Lower leg skin (tissue), 4 donors: Measurements from ENCODE around the gene GTF2IRD1. TPM values are rescaled to one million over a fixed set of nuclear protein-coding genes. Genes with fewer than 3 reads are reported as not detected.
"Not testable (repeated sequence)": the region's sequence is repeated elsewhere in the genome, so short reads cannot be mapped to it uniquely, and the experiment has no call there.

Experiments used
- DNase-seq, 2 donors: peaks; one replicate each; pipeline ENCODE4 v3.0.0-alpha.2; 2019; ENCODE audit warnings: low spot score in 2 of 2
- H3K4me3 ChIP-seq: fragments of 200-600 bp; sonication (generic); 2 replicates; pipeline ENCODE4 v1.5.1; 2017; ENCODE audit warnings: mild to moderate bottlenecking, low read depth; ENCODE audit not compliant: poor library complexity, severe bottlenecking
- CTCF ChIP-seq, 3 donors: fragments of 450-650 bp; IDR thresholded peaks; one replicate each; pipeline ENCODE4 v1.5.1; 2016; ENCODE audit warnings: antibody characterized with exemption in 3 of 3, mild to moderate bottlenecking in 3 of 3, moderate library complexity in 2 of 3
- POLR2A ChIP-seq, 2 donors: fragments of 450-650 bp; IDR thresholded peaks; one replicate each; pipeline ENCODE4 v1.6.1; 2016 to 2017; ENCODE audit warnings: antibody characterized with exemption in 2 of 2, mild to moderate bottlenecking in 1 of 2, moderate library complexity in 1 of 2
- WGBS, 2 donors: methylation state at CpG; one replicate each; pipeline ENCODE4 v1.1.5; 2018; 5-methylcytosine and 5-hydroxymethylcytosine counted together
- intact Hi-C: fragments of 100-400 bp; cut with DNase I; formaldehyde crosslinking; loops from one replicate; pipeline ENCODE4 v1.15.0; 2023; ENCODE audit warnings: low total_unique reads
- total RNA-seq, 4 donors: library from RNA; depleted of rRNA; stranded (reverse); fragments of >200 nt; gene quantifications; one replicate each; pipeline ENCODE4 v1.1.0, GENCODE V29; 2016

GTF2IRD1 gene
- total RNA-seq, 4 donors from 2014 or later = 28.5 to 49.9 (median 43.2) TPM

- no peak for TF ChIP-seq POLR2A (IDR thresholded peaks at IDR 0.05)
- no peak for TF ChIP-seq CTCF (IDR thresholded peaks at IDR 0.05)
- WGBS, 2 donors = 92 to 98% methylated on average over 6 of the region's 6 CpGs
These were observed 39.6 kb downstream of the GTF2IRD1 start for GRCh38 chr7:74493295-74493694.

DNA sequence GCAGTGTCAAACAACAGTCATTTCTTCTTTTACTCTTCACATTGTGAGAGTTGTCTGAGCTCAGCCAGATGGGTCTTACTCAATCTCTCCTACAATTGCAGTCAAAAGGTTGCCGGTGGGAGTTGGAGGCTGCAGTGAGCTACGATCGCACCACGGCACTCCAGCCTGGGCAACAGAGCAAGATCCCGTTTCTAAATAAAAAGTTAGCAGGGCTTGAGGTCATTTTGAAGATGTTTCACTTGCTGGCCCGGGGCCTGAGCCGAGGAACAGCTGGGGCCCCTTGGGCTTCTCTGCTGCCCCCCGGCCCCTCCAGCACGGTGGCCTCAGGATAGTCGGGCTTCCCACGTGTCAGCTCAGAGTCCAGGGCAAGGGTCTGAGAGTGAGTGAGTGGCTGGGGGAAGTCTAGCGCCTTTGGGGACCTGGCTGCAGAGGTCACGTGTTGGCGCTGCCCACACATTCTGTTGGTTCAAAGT lies 40.4 kb downstream of the GTF2IRD1 start:
- intact Hi-C loops = no loop called here
- no peak for DNase-seq
- H3K4me3 ChIP-seq = no peak overlapping the region
- TF ChIP-seq CTCF (IDR thresholded peaks at IDR 0.05) = no peak
- TF ChIP-seq POLR2A (IDR thresholded peaks at IDR 0.05) = no peak
- 89 to 93% methylated on average over 14 of the region's 14 CpGs for WGBS, 2 donors

More at GRCh38 chr7:74493295-74493694, 39.6 kb downstream of the GTF2IRD1 start:
- DNase-seq = no peak
- H3K4me3 ChIP-seq = no peak overlapping the region
- intact Hi-C loops = no loop called here

DNA sequence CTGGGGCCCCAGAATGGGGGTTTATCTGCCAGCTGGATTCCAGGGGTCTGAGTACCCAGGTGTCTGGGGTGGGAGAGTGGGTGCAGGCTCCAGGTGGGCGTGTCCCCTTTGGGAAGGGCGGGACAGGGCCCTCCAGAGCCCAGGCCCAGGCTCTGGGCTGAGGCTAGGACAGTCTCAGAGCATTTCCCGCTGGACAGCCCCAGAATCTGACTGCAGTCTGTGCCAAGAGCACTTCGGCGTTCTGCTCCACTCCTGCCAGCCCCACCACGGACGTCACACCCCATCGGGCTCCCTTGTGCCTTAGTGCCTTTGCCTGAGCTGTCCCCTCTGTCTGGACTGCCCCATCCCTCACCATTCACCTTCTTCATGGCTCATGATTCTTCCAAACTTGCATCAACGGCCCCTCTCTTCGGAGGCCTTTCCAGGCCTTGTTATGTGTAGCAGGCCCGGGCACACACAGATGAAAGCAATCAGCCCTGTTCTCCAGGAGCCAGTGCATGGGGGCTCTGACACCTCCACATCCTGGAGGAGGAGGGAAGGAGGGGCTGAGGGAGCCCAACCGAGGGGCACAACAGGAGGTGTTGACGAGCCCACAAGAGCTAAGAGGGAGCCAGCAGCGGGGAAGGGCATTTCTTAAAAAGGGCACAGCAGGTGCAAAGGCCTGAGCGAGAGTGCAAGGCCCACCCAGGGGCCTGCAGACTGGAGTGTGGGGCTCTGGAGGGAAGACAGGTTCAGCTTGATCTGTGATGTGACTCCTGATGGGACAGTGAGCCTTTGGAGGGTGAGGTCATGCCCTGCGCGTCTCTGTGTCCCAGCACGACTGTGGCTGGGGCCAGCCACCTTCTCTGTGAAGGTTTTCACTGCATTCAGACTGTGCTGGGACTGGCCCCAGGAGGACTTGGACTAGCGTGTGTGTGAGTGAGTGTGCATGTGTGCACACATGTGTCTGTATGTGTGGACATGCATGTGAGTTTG lies 41.7 kb downstream of the GTF2IRD1 start:
- intact Hi-C loops = no loop called here
- no peak for TF ChIP-seq CTCF (IDR thresholded peaks at IDR 0.05)
- no peak for TF ChIP-seq POLR2A (IDR thresholded peaks at IDR 0.05)
- no peak for DNase-seq
- 75 to 76% methylated on average over 19 of the region's 19 CpGs for WGBS, 2 donors
- no peak overlapping the region for H3K4me3 ChIP-seq

DNA sequence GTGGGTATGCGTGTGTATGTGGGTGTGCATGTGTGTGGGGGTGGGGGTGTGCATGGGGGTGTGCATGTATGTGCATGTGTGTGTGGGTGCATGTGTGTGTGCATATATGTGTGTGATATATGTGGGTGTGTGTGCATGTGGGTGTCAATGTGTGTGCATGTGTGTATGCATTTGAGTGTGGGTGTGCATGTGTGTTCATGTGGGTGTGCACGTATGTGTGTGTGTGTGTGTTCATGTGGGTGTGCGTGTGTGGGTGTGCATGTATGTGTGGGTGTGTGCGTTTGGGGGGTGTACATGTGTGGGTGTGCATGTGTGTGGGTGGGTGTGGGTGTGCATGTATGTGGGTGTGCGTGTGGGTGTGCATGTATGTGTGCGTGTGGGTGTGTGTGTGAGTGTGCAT lies 42.6 kb downstream of the GTF2IRD1 start:
- intact Hi-C loops = no loop called here
- DNase-seq = no peak
- 91 to 97% methylated on average over 6 of the region's 6 CpGs for WGBS, 2 donors
- TF ChIP-seq CTCF (IDR thresholded peaks at IDR 0.05) = no peak
- no peak for TF ChIP-seq POLR2A (IDR thresholded peaks at IDR 0.05)
- no peak overlapping the region for H3K4me3 ChIP-seq

GRCh38 chr7:74496773-74497172 lies 43.1 kb downstream of the GTF2IRD1 start:
- intact Hi-C loops, DNase-seq, H3K4me3 ChIP-seq: not testable (repeated sequence)
- 91 to 97% methylated on average over 3 of the region's 3 CpGs for WGBS, 2 donors

GRCh38 chr7:74498354-74498753 lies 44.6 kb downstream of the GTF2IRD1 start:
- WGBS, 2 donors = 92 to 94% methylated on average over 4 of the region's 4 CpGs
- no peak overlapping the region for H3K4me3 ChIP-seq
- intact Hi-C loops = no loop called here
- DNase-seq = no peak
- TF ChIP-seq POLR2A (IDR thresholded peaks at IDR 0.05) (no peak), CTCF (IDR thresholded peaks at IDR 0.05) (no peak)
